ENCODE results near the gene SLC29A1.

SLC29A1 gene

GRCh38 chr6:44270526-44271405 lies 47.4 kb downstream of the SLC29A1 start:
- ATAC-seq, result no peak
- Mint-ChIP-seq H3K4me1 (peaks cover 32% of the 10 kb centered on the region), H3K27ac (no peak overlapping the region), H3K36me3 (peaks cover 13% of the 10 kb centered on the region), H3K9me3 (no peaks in the 10 kb centered on the region), H3K4me3 (peak overlapping the region; percentile 66)
- DNase-seq (ENCODE audit: low spot score in 2 of 2), result no peak

GRCh38 chr6:44271406-44271723 lies 48.0 kb downstream of the SLC29A1 start:
- Mint-ChIP-seq H3K36me3 (peaks cover 8% of the 10 kb centered on the region), H3K27ac (no peak overlapping the region), H3K4me1 (peaks cover 27% of the 10 kb centered on the region), H3K9me3 (no peaks in the 10 kb centered on the region), H3K4me3 (peak overlapping the region; percentile 42)
- DNase-seq (ENCODE audit: low spot score in 2 of 2) (no peak), ATAC-seq (no peak)

DNA sequence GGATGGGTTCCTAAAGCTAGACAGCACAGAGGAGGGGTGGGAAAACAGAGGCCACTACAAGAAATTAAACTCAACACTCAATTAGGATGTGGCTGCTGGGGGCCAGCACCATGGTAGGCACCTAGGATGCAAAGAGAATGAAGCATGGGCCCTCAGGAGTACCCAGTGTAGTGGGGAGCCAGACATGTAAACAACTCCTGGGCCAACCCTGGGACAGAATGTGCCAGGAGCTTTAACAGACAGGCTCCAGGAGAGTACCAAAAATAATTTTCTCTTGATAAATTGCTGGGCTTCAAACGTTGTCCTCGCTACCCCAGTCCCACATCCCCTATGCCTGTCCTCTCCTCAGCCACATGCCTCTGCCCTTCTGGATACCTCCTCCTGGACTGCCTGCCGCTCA lies 48.5 kb downstream of the SLC29A1 start:
- no peak overlapping the region for H3K4me3 Mint-ChIP-seq
- peaks cover 2% of the 10 kb centered on the region for H3K36me3 Mint-ChIP-seq
- H3K27ac Mint-ChIP-seq, result no peak overlapping the region
- no peak for ATAC-seq
- no peak for DNase-seq (ENCODE audit: low spot score in 2 of 2)
- H3K4me1 Mint-ChIP-seq, result peaks cover 21% of the 10 kb centered on the region
- no peaks in the 10 kb centered on the region for H3K9me3 Mint-ChIP-seq

DNA sequence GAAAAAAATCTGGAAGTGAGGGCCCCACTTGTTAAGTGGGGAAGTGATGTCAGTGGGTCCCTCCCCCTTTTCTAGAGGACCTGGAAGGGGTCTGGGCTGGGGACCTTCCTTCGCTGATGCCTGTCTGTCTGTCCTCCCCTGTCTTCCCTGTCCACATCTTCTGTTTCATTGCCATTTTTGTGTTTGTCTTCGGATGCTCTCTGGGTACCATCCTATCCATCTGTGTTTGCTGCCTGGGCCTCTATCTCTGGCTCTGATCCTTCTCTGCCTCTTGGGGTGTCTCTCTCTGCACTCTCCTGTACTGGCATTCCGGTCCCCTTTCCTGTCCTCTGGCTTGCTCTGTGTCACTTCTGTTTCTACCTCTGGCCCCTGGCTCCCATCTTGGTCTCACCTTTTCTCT lies 49.1 kb downstream of the SLC29A1 start:
- Mint-ChIP-seq H3K9me3 (no peaks in the 10 kb centered on the region), H3K27ac (no peak overlapping the region), H3K36me3 (no peaks in the 10 kb centered on the region), H3K4me3 (no peak overlapping the region), H3K4me1 (peaks cover 18% of the 10 kb centered on the region)
- DNase-seq (ENCODE audit: low spot score in 2 of 2) (no peak), ATAC-seq (no peak)

GRCh38 chr6:44272999-44273566 lies 49.7 kb downstream of the SLC29A1 start:
- Mint-ChIP-seq H3K4me3 (no peak overlapping the region), H3K4me1 (peaks cover 18% of the 10 kb centered on the region), H3K36me3 (no peaks in the 10 kb centered on the region), H3K9me3 (no peaks in the 10 kb centered on the region), H3K27ac (no peak overlapping the region)
- ATAC-seq, result no peak
- DNase-seq (ENCODE audit: low spot score in 2 of 2), result no peak

DNA sequence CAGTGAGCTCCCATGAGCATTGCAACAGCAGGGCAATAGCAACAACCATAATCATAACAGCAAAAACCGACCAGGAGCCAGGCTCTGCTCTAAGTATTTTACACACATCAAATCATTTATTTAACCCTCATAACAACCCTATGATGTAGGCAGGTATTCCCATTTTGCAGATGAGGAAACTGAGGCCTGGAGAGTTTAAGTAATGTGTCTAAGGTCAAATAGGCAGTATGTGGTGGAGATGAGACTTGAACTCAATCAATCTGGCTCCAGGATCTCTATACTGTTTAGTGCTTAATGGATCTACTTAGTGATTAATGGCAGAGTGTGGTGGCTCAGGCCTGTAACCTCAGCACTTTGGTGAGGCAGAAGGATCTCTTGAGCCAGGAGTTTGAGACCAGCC lies 50.2 kb downstream of the SLC29A1 start:
- H3K4me3 Mint-ChIP-seq, result no peak overlapping the region
- DNase-seq (ENCODE audit: low spot score in 2 of 2) (no peak), ATAC-seq (no peak)
- no peak overlapping the region for H3K27ac Mint-ChIP-seq
- H3K4me1 Mint-ChIP-seq, result peaks cover 18% of the 10 kb centered on the region
- no peaks in the 10 kb centered on the region for H3K36me3 Mint-ChIP-seq
- no peaks in the 10 kb centered on the region for H3K9me3 Mint-ChIP-seq

DNA sequence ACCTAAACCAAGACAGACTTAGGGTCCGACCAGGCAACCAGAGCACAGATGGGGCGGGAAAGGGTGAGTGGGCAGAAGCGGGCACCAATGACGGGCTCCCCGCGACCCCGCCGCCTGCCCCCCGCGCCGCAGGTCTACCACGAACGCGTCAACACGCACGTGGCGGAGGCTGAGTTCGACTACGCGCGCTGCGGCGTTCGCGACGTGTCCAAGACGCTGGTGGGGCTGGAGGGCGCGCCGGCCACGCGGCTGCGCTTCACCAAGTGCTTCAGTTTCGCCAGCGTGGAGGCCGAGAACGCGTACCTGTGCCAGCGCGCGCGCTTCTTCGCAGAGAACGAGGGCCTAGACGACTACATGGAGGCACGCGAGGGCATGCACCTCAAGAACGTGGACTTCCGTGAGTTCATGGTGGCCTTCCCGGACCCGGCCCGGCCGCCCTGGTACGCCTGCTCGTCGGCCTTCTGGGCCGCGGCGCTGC lies 51.9 kb downstream of the SLC29A1 start:
- ATAC-seq (no peak), DNase-seq (ENCODE audit: low spot score in 2 of 2) (no peak)
- no peaks in the 10 kb centered on the region for H3K36me3 Mint-ChIP-seq
- H3K4me3 Mint-ChIP-seq, result peak overlapping the region; percentile 0
- peaks cover 11% of the 10 kb centered on the region for H3K4me1 Mint-ChIP-seq
- no peaks in the 10 kb centered on the region for H3K9me3 Mint-ChIP-seq
- no peak overlapping the region for H3K27ac Mint-ChIP-seq

DNA sequence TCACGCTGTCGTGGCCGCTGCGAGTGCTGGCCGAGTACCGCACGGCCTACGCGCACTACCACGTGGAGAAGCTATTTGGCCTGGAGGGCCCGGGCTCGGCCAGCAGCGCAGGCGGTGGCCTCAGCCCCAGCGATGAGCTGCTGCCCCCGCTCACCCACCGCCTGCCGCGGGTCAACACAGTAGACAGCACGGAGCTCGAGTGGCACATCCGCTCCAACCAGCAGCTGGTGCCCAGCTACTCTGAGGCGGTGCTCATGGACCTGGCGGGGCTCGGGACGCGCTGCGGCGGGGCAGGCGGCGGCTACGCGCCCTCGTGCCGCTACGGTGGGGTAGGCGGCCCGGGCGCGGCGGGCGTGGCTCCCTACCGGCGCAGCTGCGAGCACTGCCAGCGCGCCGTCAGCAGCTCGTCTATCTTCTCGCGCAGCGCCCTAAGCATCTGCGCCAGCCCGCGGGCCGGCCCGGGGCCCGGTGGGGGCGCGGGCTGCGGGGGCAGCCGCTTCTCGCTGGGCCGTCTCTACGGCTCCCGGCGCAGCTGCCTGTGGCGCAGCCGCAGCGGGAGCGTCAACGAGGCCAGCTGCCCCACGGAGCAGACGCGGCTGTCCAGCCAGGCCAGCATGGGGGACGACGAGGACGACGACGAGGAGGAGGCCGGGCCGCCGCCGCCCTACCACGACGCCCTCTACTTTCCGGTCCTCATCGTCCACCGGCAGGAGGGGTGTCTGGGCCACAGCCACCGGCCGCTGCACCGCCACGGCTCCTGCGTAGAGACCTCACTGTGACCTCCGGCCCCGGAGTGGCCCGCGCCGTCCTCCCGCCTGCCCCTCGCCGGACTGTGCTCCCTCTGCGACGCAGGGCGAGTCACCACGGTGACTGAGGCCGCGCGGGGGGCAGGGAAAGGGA lies 52.6 kb downstream of the SLC29A1 start:
- Mint-ChIP-seq H3K4me1 (peaks cover 10% of the 10 kb centered on the region), H3K9me3 (no peaks in the 10 kb centered on the region), H3K36me3 (no peaks in the 10 kb centered on the region), H3K4me3 (no peak overlapping the region), H3K27ac (no peak overlapping the region)
- DNase-seq (ENCODE audit: low spot score in 2 of 2) (no peak), ATAC-seq (peak; percentile 58)

DNA sequence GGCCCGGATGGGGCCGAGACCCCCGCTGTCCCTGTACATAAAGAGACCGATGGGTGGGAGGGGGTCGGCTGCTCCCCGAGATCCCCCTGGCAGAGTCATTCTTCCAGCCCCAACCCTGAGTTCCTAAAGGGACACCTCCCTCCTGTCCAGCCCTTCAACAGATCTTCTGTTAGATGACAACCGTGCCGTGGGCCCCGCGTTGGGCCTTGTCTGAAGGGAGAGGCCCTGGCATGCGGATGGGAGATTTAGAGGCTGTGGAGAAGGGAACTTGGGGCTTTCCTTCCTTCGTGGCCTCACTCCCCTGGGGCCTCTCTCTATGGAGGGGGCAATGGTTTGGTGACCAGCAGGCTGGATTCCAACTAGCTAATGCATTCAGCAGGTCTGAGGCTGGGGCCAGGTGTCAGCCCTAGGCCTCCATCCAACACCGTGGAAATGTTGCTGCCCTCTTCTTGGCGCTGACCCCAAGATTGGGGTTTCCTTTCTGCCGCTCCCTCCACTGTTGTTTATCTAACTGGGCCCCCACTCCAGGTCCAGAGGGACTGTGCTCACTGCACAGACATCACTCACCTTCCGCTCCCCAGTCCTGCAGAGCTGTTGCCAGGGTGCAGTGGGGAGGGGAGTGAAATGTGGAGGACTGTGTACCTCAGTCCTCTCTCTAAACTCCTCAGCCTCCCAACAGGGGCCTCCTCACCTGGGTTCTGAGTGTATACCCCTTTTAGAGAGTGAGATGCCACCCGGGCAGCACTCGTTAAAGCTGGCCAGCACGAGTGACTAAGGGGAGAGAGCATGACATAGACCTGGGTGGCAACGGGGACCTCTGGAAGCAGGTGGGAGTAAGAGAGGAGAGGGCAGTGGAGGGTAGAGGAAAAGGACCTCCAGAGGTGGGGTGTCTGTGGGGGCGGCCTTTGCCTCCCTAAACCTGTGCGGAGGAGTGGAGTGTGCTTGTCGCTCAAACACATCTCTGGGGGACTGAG lies 53.6 kb downstream of the SLC29A1 start:
- ATAC-seq (no peak), DNase-seq (ENCODE audit: low spot score in 2 of 2) (no peak)
- H3K9me3 Mint-ChIP-seq, result no peaks in the 10 kb centered on the region
- H3K4me3 Mint-ChIP-seq, result peak overlapping the region; percentile 17
- H3K4me1 Mint-ChIP-seq, result peaks cover 6% of the 10 kb centered on the region
- H3K27ac Mint-ChIP-seq, result no peak overlapping the region
- H3K36me3 Mint-ChIP-seq, result no peaks in the 10 kb centered on the region

DNA sequence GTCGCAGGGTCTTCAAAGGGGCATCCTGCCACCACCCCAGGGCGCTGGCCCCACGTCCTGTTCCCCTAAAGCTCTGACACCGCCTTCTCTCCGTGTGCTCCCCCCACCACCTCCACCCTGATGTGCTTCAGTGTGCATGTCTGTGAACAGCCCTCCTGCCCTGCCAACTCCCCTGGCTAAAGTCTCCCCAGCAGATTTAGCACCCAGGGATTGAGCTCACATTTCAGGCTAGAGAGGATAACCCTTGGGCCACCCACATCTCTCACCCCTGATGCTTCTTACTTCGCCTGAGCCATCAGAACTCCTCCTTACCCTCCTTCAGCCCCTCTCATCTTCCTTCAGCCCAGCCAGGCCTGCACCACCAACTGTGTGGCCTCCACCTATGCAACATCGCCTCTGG lies 54.4 kb downstream of the SLC29A1 start:
- ATAC-seq, result no peak
- Mint-ChIP-seq H3K9me3 (no peaks in the 10 kb centered on the region), H3K27ac (no peak overlapping the region), H3K4me1 (peaks cover 6% of the 10 kb centered on the region), H3K4me3 (no peak overlapping the region), H3K36me3 (no peaks in the 10 kb centered on the region)
- DNase-seq (ENCODE audit: low spot score in 2 of 2), result no peak

- Mint-ChIP-seq H3K4me3 (no peak overlapping the region), H3K36me3 (no peaks in the 10 kb centered on the region), H3K9me3 (no peaks in the 10 kb centered on the region), H3K4me1 (peaks cover 6% of the 10 kb centered on the region), H3K27ac (no peak overlapping the region)
- ATAC-seq (no peak), DNase-seq (ENCODE audit: low spot score in 2 of 2) (no peak)
Observed at GRCh38 chr6:44278315-44278714, 54.9 kb downstream of the SLC29A1 start.

DNA sequence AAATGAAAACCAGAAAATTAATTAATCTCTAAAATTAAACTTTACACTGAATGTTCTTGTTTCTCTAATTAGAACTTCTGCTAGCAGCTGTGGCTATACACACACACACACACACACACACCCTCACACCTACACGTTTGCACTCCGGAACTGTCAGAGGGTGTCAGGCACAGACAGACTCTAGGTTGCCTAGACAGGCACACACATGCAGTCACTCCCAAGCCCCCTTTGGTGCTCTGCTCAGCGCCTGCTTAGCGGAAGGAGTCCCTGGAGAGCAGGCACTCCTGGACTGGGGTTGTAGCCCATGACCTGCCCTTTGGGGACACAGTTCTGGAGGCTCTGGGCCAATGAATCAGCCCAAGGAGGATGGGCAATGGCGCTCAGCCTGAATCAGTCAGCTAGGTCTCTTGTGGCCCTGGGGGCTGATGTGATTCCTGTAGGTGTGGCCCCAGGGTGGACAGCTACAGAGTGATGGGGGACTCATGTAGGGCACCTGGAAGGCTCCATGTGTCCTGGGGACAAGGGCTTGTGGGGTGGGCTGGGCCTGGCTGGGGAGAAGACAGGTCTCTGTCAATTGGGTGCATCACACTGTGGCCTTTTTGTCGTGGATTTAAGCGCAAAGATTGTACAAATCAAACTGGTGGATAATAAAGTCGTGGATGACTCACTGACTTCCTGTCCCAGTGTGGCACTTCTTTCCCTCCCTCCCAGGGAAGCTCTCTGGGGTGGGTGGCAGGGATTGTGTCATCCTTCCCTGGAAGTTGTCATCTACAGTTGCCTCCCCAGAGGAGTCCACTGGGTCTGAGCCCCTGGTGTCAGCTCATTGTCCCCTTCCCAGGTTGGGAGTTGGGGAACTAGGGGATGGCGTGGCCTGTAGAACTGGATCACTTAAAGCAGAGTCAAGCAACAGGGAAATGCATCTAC lies 55.6 kb downstream of the SLC29A1 start:
- no peak for DNase-seq (ENCODE audit: low spot score in 2 of 2)
- Mint-ChIP-seq H3K9me3 (no peaks in the 10 kb centered on the region), H3K27ac (no peak overlapping the region)

More for the DNA sequence above, 55.6 kb downstream of the SLC29A1 start:
- H3K4me1 Mint-ChIP-seq, result peaks cover 6% of the 10 kb centered on the region
- no peaks in the 10 kb centered on the region for H3K36me3 Mint-ChIP-seq
- no peak for ATAC-seq
- H3K4me3 Mint-ChIP-seq, result no peak overlapping the region
